ENCODE data around the gene PRDM16. TPM values are rescaled to one million over a fixed set of nuclear protein-coding genes. Genes with fewer than 3 reads are reported as not detected.

The PRDM16 gene
- total RNA-seq, 1 donor from 2014 or later = 5.6 TPM

DNA sequence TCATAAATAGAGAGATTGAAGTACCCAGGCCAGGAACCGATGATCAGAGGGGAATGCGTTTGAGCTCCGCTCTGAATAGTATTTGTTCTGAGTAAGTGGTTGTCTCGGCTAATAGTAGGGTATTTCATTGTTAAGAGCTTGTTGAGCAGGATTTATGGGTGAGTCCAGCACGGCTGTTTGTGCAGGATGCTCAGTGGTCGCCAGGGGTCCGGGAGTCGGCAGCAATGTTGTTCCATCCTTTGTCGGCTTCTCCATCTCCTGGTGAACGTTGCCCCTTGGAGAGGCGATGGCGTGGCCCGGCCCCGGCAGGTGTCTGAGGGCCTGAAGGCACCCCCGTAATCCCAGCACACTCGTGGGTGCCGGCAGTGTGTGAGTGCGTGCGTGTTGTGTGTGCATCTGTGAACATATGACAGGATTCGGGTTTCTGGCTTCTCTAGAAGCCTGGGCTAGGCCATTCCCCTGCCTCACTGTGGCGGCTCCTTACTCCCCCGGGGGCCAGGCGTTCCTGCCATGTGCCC is 224.6 kb downstream of the PRDM16 start:
- Histone ChIP-seq H3K36me3 (ENCODE audit: control insufficient read depth, insufficient read depth, low read length) (no peaks in the 10 kb centered on the region), H3K4me3 (ENCODE audit: low read depth, low read length) (no peak overlapping the region), H3K27me3 (ENCODE audit: control insufficient read depth, insufficient read depth, low read length) (peaks cover 7% of the 10 kb centered on the region)
- TF ChIP-seq CTCF (IDR thresholded peaks at IDR 0.05; ENCODE audit: insufficient read depth, low read length, poor library complexity, severe bottlenecking) = no peak
- no peak for DNase-seq (ENCODE audit: low read depth)

DNA sequence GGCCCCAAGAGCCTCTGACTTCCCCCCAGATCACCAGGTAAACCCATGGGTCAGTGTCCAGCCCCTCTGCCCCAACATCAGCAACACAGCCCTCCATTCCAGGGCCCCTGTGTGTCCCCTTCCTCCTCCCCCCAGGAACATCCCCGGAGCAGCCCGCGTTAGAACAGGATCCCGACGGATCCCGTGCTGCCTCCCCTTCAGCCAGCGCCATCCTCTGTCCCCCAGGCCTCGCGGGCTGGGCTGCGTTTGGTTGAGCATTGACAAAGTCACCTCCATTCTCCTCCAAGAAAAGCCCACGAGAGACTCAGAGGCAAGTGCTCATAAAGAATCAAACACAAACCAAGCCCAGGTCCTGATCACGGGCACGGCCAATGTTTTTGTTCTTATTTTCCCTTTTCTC is 225.4 kb downstream of the PRDM16 start:
- Histone ChIP-seq H3K27me3 (ENCODE audit: control insufficient read depth, insufficient read depth, low read length) (peaks cover 7% of the 10 kb centered on the region), H3K4me3 (ENCODE audit: low read depth, low read length) (no peak overlapping the region), H3K36me3 (ENCODE audit: control insufficient read depth, insufficient read depth, low read length) (no peaks in the 10 kb centered on the region)
- TF ChIP-seq CTCF (IDR thresholded peaks at IDR 0.05; ENCODE audit: insufficient read depth, low read length, poor library complexity, severe bottlenecking) = no peak
- no peak for DNase-seq (ENCODE audit: low read depth)

- DNase-seq (ENCODE audit: low read depth) = no peak
- TF ChIP-seq CTCF (IDR thresholded peaks at IDR 0.05; ENCODE audit: insufficient read depth, low read length, poor library complexity, severe bottlenecking) = no peak
- no peak overlapping the region for H3K4me3 ChIP-seq (ENCODE audit: low read depth, low read length)
- H3K27me3 ChIP-seq (ENCODE audit: control insufficient read depth, insufficient read depth, low read length) = peaks cover 7% of the 10 kb centered on the region
- no peaks in the 10 kb centered on the region for H3K36me3 ChIP-seq (ENCODE audit: control insufficient read depth, insufficient read depth, low read length)
Observed at GRCh38 chr1:3295846-3296245, 226.8 kb downstream of the PRDM16 start.

DNA sequence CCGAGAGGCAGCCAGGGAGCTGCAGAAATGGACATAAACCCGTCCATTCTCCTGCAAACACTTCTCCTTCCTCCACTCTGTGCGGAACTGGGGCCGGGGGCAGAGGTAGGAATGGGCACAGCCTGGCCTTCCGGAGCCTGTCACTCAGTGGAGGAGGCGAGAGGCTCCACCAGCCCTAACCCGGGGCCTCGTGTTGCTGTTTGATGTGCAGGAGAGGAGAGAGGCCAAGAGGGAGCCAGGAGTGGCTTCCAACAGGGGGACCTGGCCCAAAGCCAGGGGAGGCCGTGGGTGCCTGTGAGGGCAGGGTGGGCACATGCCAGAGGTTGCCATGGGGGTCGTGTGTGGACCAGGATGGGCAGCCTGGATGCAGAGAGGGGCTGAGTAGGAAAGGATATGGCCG is 227.3 kb downstream of the PRDM16 start:
- no peak for DNase-seq (ENCODE audit: low read depth)
- H3K4me3 ChIP-seq (ENCODE audit: low read depth, low read length) = no peak overlapping the region
- no peak for TF ChIP-seq CTCF (IDR thresholded peaks at IDR 0.05; ENCODE audit: insufficient read depth, low read length, poor library complexity, severe bottlenecking)
- H3K36me3 ChIP-seq (ENCODE audit: control insufficient read depth, insufficient read depth, low read length) = no peaks in the 10 kb centered on the region
- H3K27me3 ChIP-seq (ENCODE audit: control insufficient read depth, insufficient read depth, low read length) = peaks cover 7% of the 10 kb centered on the region

DNA sequence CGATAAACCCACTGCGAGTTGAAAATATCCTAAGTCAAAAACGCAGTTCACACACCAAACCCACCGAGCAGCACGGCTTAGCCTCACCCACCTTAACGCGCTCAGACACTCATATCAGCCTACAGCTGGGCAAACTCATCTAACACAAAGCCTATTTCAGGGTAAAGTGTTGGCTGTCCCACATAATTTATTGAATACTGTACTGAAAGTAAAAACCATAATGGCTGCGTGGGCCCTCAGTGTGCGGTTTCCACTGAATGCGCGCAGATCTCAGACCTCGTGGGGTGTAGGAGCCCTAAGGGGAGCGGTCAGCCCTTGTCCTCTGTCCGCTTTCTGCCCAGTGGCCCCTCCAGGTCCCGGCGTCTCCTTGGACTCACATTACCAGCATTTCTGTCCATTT is 227.8 kb downstream of the PRDM16 start:
- TF ChIP-seq CTCF (IDR thresholded peaks at IDR 0.05; ENCODE audit: insufficient read depth, low read length, poor library complexity, severe bottlenecking) = no peak
- DNase-seq (ENCODE audit: low read depth) = no peak
- peaks cover 7% of the 10 kb centered on the region for H3K27me3 ChIP-seq (ENCODE audit: control insufficient read depth, insufficient read depth, low read length)
- no peaks in the 10 kb centered on the region for H3K36me3 ChIP-seq (ENCODE audit: control insufficient read depth, insufficient read depth, low read length)
- no peak overlapping the region for H3K4me3 ChIP-seq (ENCODE audit: low read depth, low read length)

- no peak for TF ChIP-seq CTCF (IDR thresholded peaks at IDR 0.05; ENCODE audit: insufficient read depth, low read length, poor library complexity, severe bottlenecking)
- H3K36me3 ChIP-seq (ENCODE audit: control insufficient read depth, insufficient read depth, low read length) = no peaks in the 10 kb centered on the region
- no peak overlapping the region for H3K4me3 ChIP-seq (ENCODE audit: low read depth, low read length)
- peaks cover 7% of the 10 kb centered on the region for H3K27me3 ChIP-seq (ENCODE audit: control insufficient read depth, insufficient read depth, low read length)
- DNase-seq (ENCODE audit: low read depth) = no peak
Observed at GRCh38 chr1:3297756-3298155, 228.8 kb downstream of the PRDM16 start.

Measured in kidney epithelial cell (primary cell).